C1 segment of cervical spinal cord (tissue), 14 donors: Measurements from ENCODE around the gene SRSF8.
A peak's percentile ranks its signal among the peaks of the same experiment; 100 is the strongest.

Experiments
- DNase-seq, 14 donors: peaks; one replicate each; lab custom pipeline; 2025; lab: John Stamatoyannopoulos, UW

The SRSF8 gene

GRCh38 chr11:95068549-95068948 lies 1.8 kb downstream of the SRSF8 start:
- peak in 12 of 14 donors; percentile 26 to 93 (median 56) for DNase-seq

- no peak for DNase-seq
Observed at GRCh38 chr11:95070471-95070870, 3.8 kb downstream of the SRSF8 start.

GRCh38 chr11:95072948-95073347 lies 6.2 kb downstream of the SRSF8 start:
- DNase-seq = no peak

- DNase-seq = peak in 3 of 14 donors; percentile 10 to 34 (median 26)
Observed at GRCh38 chr11:95074792-95075563, 8.3 kb downstream of the SRSF8 start.

- no peak for DNase-seq
Observed at GRCh38 chr11:95076416-95076815, 9.7 kb downstream of the SRSF8 start.

- no peak for DNase-seq
Observed at GRCh38 chr11:95076981-95077380, 10.3 kb downstream of the SRSF8 start.

- no peak for DNase-seq
Observed at GRCh38 chr11:95078526-95078925, 11.8 kb downstream of the SRSF8 start.

- no peak for DNase-seq
Observed at GRCh38 chr11:95081010-95081409, 14.3 kb downstream of the SRSF8 start.

- DNase-seq = peak in 12 of 14 donors; percentile 15 to 86 (median 63)
Observed at GRCh38 chr11:95081412-95081811, 14.7 kb downstream of the SRSF8 start.

GRCh38 chr11:95082576-95083001 lies 15.9 kb downstream of the SRSF8 start:
- peak in 9 of 14 donors; percentile 13 to 72 (median 61) for DNase-seq

- DNase-seq = peak in 1 of 14 donors; percentile 14
Observed at GRCh38 chr11:95084509-95084908, 17.8 kb downstream of the SRSF8 start.

GRCh38 chr11:95085117-95085816 lies 18.5 kb downstream of the SRSF8 start:
- DNase-seq = peak in 1 of 14 donors; percentile 50

GRCh38 chr11:95086151-95086550 lies 19.4 kb downstream of the SRSF8 start:
- DNase-seq = no peak

GRCh38 chr11:95086836-95087570 lies 20.3 kb downstream of the SRSF8 start:
- DNase-seq = no peak

GRCh38 chr11:95088946-95089619 lies 22.4 kb downstream of the SRSF8 start:
- DNase-seq = peak in 4 of 14 donors; percentile 48 to 96 (median 68)

GRCh38 chr11:95089620-95090542 lies 23.2 kb downstream of the SRSF8 start, which contains the start of gene ENDOD1:
Gene ENDOD1 (plus strand): TSS chr11:95089846. CDS start chr11:95089928, 82 bp downstream.
- peak in 13 of 14 donors; percentile 51 to 96 (median 82) for DNase-seq

GRCh38 chr11:95091663-95092180 lies 25.0 kb downstream of the SRSF8 start:
- peak in 1 of 14 donors; percentile 20 for DNase-seq

- DNase-seq = peak in 4 of 14 donors; percentile 16 to 63 (median 39)
Observed at GRCh38 chr11:95092549-95093324, 26.0 kb downstream of the SRSF8 start.

GRCh38 chr11:95093548-95093947 lies 26.8 kb downstream of the SRSF8 start:
- DNase-seq = no peak
